Left renal pelvis (tissue), 4 donors: ENCODE data around the gene RNF113A. TPM values are rescaled to one million over a fixed set of nuclear protein-coding genes. Genes with fewer than 3 reads are reported as not detected.
"Not testable (repeated sequence)": the region's sequence is repeated elsewhere in the genome, so short reads cannot be mapped to it uniquely, and the experiment has no call there.

ENCODE experiments used
- DNase-seq, 4 donors: peaks; one replicate each; pipeline ENCODE4 v3.0.0-alpha.2; 2013; ENCODE audit warnings: low read depth in 4 of 4, low spot score in 3 of 4
- polyA plus RNA-seq, 4 donors: library from polyadenylated mRNA; unstranded; fragments of 120-200 nt; gene quantifications; one replicate each; pipeline ENCODE4 v1.2.1, GENCODE V29; 2013; ENCODE audit not compliant: insufficient read length in 4 of 4

RNF113A gene
- 10 to 100 TPM in 3 of 4 donors, 1 to 10 TPM in 1; 8.8 to 11.5 (median 10.7) TPM for polyA plus RNA-seq

GRCh38 chrX:119871599-119872395 is at the start of gene RNF113A, which contains the start of gene NDUFA1:
Gene RNF113A (minus strand): TSS chrX:119871733. CDS start chrX:119871613, 120 bp downstream.
Gene NDUFA1 (plus strand): TSS chrX:119871832. CDS start chrX:119871912, 80 bp downstream.
- DNase-seq = peak in 3 of 4 donors; percentile 61 to 68 (median 65)

- no peak for DNase-seq
Observed at GRCh38 chrX:119919835-119920585, 48.5 kb upstream of the RNF113A start.

GRCh38 chrX:119917877-119918276 is 46.3 kb upstream of the RNF113A start:
- no peak for DNase-seq

- DNase-seq = no peak
Observed at GRCh38 chrX:119916310-119916709, 44.8 kb upstream of the RNF113A start.

GRCh38 chrX:119900976-119901375 is 29.4 kb upstream of the RNF113A start:
- DNase-seq = no peak

- DNase-seq = no peak
Observed at GRCh38 chrX:119899125-119899524, 27.6 kb upstream of the RNF113A start.

GRCh38 chrX:119895843-119896326 is 24.4 kb upstream of the RNF113A start, which contains the start of gene AKAP14:
Gene AKAP14 (plus strand): TSS chrX:119895893. CDS start chrX:119903224, 7,331 bp downstream.
- DNase-seq = no peak

GRCh38 chrX:119891961-119892692 is 20.6 kb upstream of the RNF113A start:
- not testable (repeated sequence) for DNase-seq

- DNase-seq = not testable (repeated sequence)
Observed at GRCh38 chrX:119890626-119891025, 19.1 kb upstream of the RNF113A start.

GRCh38 chrX:119887721-119888425 is 16.3 kb upstream of the RNF113A start:
- DNase-seq = no peak

GRCh38 chrX:119885554-119886428 is 14.3 kb upstream of the RNF113A start:
- no peak for DNase-seq

- DNase-seq = no peak
Observed at GRCh38 chrX:119880552-119881437, 9.3 kb upstream of the RNF113A start.

GRCh38 chrX:119880076-119880475 is 8.5 kb upstream of the RNF113A start:
- DNase-seq = no peak

GRCh38 chrX:119878740-119879139 is 7.2 kb upstream of the RNF113A start:
- DNase-seq = no peak

- DNase-seq = no peak
Observed at GRCh38 chrX:119871245-119871598, 311 bp downstream of the RNF113A start.

GRCh38 chrX:119870626-119871131 is 854 bp downstream of the RNF113A start:
- no peak for DNase-seq

- DNase-seq = peak in 1 of 4 donors; percentile 5
Observed at GRCh38 chrX:119853444-119853843, 18.1 kb downstream of the RNF113A start.
